G401.6 (cell line): ENCODE measurements around the gene CBX2.

Source experiments
- FAIRE-seq: peaks from 2 replicates; lab custom pipeline; 2012; peaks lifted over from hg19 to GRCh38; lab: Jason Lieb, UNC

The CBX2 gene

GRCh38 chr17:79789943-79790804 is 12.2 kb downstream of the CBX2 start:
- FAIRE-seq: no peak

GRCh38 chr17:79790805-79791734 is 13.1 kb downstream of the CBX2 start:
- FAIRE-seq: no peak

GRCh38 chr17:79791735-79792161 is 13.8 kb downstream of the CBX2 start:
- no peak for FAIRE-seq

GRCh38 chr17:79792341-79792871 is 14.5 kb downstream of the CBX2 start:
- FAIRE-seq: peak; percentile 23

- no peak for FAIRE-seq
Observed at GRCh38 chr17:79792984-79793923, 15.3 kb downstream of the CBX2 start.

- peak; percentile 98 for FAIRE-seq
Observed at GRCh38 chr17:79793924-79794304, 16.0 kb downstream of the CBX2 start.

- no peak for FAIRE-seq
Observed at GRCh38 chr17:79794659-79795511, 16.9 kb downstream of the CBX2 start.

GRCh38 chr17:79795795-79796443 is 18.0 kb downstream of the CBX2 start:
- no peak for FAIRE-seq

- no peak for FAIRE-seq
Observed at GRCh38 chr17:79796444-79796762, 18.5 kb downstream of the CBX2 start.

- FAIRE-seq: peak; percentile 96
Observed at GRCh38 chr17:79796763-79797491, 19.0 kb downstream of the CBX2 start, which contains the start of gene CBX8. Gene CBX8 (minus strand): TSS chr17:79797077. CDS start chr17:79796998, 79 bp downstream.

GRCh38 chr17:79797492-79798298 is 19.7 kb downstream of the CBX2 start:
- FAIRE-seq: no peak

- FAIRE-seq: no peak
Observed at GRCh38 chr17:79798299-79799173, 20.6 kb downstream of the CBX2 start.

- no peak for FAIRE-seq
Observed at GRCh38 chr17:79799174-79799537, 21.2 kb downstream of the CBX2 start.

- FAIRE-seq: no peak
Observed at GRCh38 chr17:79799538-79800324, 21.8 kb downstream of the CBX2 start.

- peak; percentile 91 for FAIRE-seq
Observed at GRCh38 chr17:79800325-79801155, 22.6 kb downstream of the CBX2 start.
